OCI-LY3 (cell line): ENCODE data around the gene TCERG1L.
"Not testable (repeated sequence)": the region's sequence is repeated elsewhere in the genome, so short reads cannot be mapped to it uniquely, and the experiment has no call there.

Experiments
- CTCF ChIP-seq: fragments of 200-600, 300-600 bp; sonication (generic); IDR thresholded peaks from 2 replicates; pipeline ENCODE4 v1.5.1; 2014; ENCODE audit warnings: antibody characterized with exemption, low read length, low read depth
- EZH2phosphoT487 ChIP-seq: fragments of 200-600 bp; shearing (Covaris generic); IDR thresholded peaks from 2 replicates; pipeline ENCODE4 v1.6.1; 2018; ENCODE audit warnings: antibody characterized with exemption, mixed run types, low read depth

- not testable (repeated sequence) for TF ChIP-seq CTCF, EZH2phosphoT487
Observed at GRCh38 chr10:131234606-131235005, 76.9 kb downstream of the TCERG1L start.
